MM.1S (cell line): ENCODE measurements around the gene PTPN12.
"Not testable (repeated sequence)": the region's sequence is repeated elsewhere in the genome, so short reads cannot be mapped to it uniquely, and the experiment has no call there.

Experiments
- CTCF ChIP-seq: fragments of 300-600 bp; sonication (generic); IDR thresholded peaks from 2 replicates; pipeline ENCODE4 v1.5.1; 2016; ENCODE audit warnings: antibody characterized with exemption, low read length, mixed read lengths
- EZH2phosphoT487 ChIP-seq: fragments of 300-600 bp; sonication (generic); IDR thresholded peaks from 2 replicates; pipeline ENCODE4 v1.6.1; 2018; ENCODE audit warnings: antibody characterized with exemption, low read length

- TF ChIP-seq CTCF, EZH2phosphoT487: not testable (repeated sequence)
These were observed 115.7 kb downstream of the PTPN12 start for GRCh38 chr7:77652826-77653225.
